Endothelial cell of umbilical vein (primary cell): Measurements from ENCODE around the gene PBX2.

Source experiments
- EZH2 ChIP-seq: IDR thresholded peaks from 2 replicates; pipeline ENCODE4 v1.6.1; 2012; ENCODE audit warnings: borderline replicate concordance, low read depth, mild to moderate bottlenecking, moderate library complexity, low read length, inconsistent platforms; ENCODE audit not compliant: severe bottlenecking
- FOS ChIP-seq: IDR thresholded peaks from 2 replicates; pipeline ENCODE4 v1.6.1; 2011; ENCODE audit warnings: mild to moderate bottlenecking, low read length, moderate library complexity, borderline replicate concordance; ENCODE audit not compliant: insufficient read depth
- POLR2A ChIP-seq: IDR thresholded peaks from 2 replicates; pipeline ENCODE4 v1.6.1; 2012; ENCODE audit warnings: low read depth, mild to moderate bottlenecking, control low read depth, low read length
- POLR2AphosphoS5 ChIP-seq: IDR thresholded peaks from 2 replicates; pipeline ENCODE4 v1.6.1; 2012; ENCODE audit warnings: low read depth, mild to moderate bottlenecking, control low read depth, low read length, moderate library complexity; ENCODE audit not compliant: insufficient read depth
- TF ChIP-seq, protein P1 (sequence below), 2 donors: IDR thresholded peaks; 1 replicate in 1 of 2; 2 replicates in 1 of 2; pipeline ENCODE4 v1.5.1; 2011; ENCODE audit warnings: low read length in 2 of 2, mild to moderate bottlenecking in 2 of 2, moderate library complexity in 2 of 2, control low read depth in 1 of 2, inconsistent platforms in 1 of 2, low read depth in 1 of 2; ENCODE audit not compliant: insufficient read depth in 1 of 2; ENCODE audit errors: extremely low read depth in 1 of 2
- TF ChIP-seq, protein P2 (sequence below): IDR thresholded peaks from 2 replicates; pipeline ENCODE4 v1.6.1; 2011; ENCODE audit not compliant: insufficient read depth, insufficient read length

DNA sequence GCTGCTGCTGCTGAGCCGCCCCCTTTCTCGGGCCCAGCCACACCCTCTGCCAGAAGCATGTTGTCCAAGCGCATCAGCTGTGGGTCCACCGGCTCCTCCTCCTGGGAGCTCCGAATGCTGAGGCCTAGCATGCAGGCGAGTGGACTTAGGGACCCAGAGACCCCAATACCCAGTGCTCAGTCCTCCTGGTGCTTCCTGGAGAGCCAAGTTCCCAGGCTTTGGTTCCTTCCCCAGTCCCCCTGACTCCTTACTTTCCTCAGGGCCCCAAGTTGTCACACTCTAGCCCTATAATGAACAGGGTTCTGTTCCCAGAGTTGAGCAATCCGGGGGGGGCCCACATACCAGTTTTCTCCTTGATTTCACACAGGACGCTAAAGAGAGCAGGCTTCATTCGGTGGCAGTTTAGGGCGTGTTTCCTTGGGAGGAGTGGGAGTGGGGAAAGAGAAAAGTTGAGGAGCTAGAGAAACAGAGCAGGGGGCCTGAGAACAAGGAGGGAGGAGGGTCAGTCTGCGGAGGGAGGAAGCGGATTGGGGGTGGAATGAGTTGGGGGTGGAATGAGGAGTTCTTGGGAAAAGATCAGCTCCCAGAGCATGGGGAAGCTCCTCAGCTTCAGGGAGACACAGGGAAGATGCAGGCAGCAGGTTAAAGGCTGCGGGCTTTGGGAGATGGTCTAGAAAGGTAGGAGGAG is 1.5 kb downstream of the PBX2 start:
- TF ChIP-seq, protein P1, sequence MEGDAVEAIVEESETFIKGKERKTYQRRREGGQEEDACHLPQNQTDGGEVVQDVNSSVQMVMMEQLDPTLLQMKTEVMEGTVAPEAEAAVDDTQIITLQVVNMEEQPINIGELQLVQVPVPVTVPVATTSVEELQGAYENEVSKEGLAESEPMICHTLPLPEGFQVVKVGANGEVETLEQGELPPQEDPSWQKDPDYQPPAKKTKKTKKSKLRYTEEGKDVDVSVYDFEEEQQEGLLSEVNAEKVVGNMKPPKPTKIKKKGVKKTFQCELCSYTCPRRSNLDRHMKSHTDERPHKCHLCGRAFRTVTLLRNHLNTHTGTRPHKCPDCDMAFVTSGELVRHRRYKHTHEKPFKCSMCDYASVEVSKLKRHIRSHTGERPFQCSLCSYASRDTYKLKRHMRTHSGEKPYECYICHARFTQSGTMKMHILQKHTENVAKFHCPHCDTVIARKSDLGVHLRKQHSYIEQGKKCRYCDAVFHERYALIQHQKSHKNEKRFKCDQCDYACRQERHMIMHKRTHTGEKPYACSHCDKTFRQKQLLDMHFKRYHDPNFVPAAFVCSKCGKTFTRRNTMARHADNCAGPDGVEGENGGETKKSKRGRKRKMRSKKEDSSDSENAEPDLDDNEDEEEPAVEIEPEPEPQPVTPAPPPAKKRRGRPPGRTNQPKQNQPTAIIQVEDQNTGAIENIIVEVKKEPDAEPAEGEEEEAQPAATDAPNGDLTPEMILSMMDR (IDR thresholded peaks at IDR 0.05; ENCODE audit: extremely low read depth in 1 of 2, insufficient read depth in 1 of 2, low read depth in 1 of 2, low read length in 2 of 2), result no peak
- TF ChIP-seq POLR2A (no peak), EZH2 (no peak), POLR2AphosphoS5 (no peak), FOS (no peak)
- TF ChIP-seq, protein P2, sequence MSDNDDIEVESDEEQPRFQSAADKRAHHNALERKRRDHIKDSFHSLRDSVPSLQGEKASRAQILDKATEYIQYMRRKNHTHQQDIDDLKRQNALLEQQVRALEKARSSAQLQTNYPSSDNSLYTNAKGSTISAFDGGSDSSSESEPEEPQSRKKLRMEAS, result no peak
